Activated CD8-positive, alpha-beta T cell treated with anti-CD3 and anti-CD28 coated beads, Interleukin-2, amount 10 ng/mL, durations not matched to agents 7 days and 5 days (primary cell): ENCODE results near the gene ILK. TPM values are rescaled to one million over a fixed set of nuclear protein-coding genes. Genes with fewer than 3 reads are reported as not detected.

ENCODE experiments used
- ATAC-seq: fragments of 150-1000 bp; cut with Tn5 transposase; one replicate; pipeline ENCODE4 v1.10.0; 2021; ENCODE audit warnings: moderate library complexity
- CTCF ChIA-PET: fragments of 350-600 bp; sonication (Branson Sonifier 250); formaldehyde crosslinking; loops from one replicate; lab custom pipeline; 2021; ENCODE audit warnings: antibody characterized with exemption; lab: Charles Lee
- POLR2A ChIA-PET: fragments of 350-600 bp; sonication (Branson Sonifier 250); formaldehyde crosslinking; loops from one replicate; lab custom pipeline; 2021; ENCODE audit warnings: antibody characterized with exemption; lab: Charles Lee
- DNase-seq: peaks from one replicate; pipeline ENCODE4 v3.0.0-alpha.2; 2020
- H3K27ac Mint-ChIP-seq: one replicate; pipeline ENCODE4 v1.8.0; 2021; ENCODE audit warnings: mild to moderate bottlenecking, mixed read lengths
- H3K27me3 Mint-ChIP-seq: one replicate; pipeline ENCODE4 v1.8.0; 2021; ENCODE audit warnings: low read depth, mixed read lengths
- H3K36me3 Mint-ChIP-seq: one replicate; pipeline ENCODE4 v1.8.0; 2021; ENCODE audit warnings: low read depth, mixed read lengths
- H3K4me1 Mint-ChIP-seq: one replicate; pipeline ENCODE4 v1.8.0; 2021; ENCODE audit warnings: low read depth, mixed read lengths
- H3K4me3 Mint-ChIP-seq: one replicate; pipeline ENCODE4 v1.8.0; 2021; ENCODE audit warnings: mild to moderate bottlenecking, mixed read lengths
- H3K9me3 Mint-ChIP-seq: one replicate; pipeline ENCODE4 v1.8.0; 2022; ENCODE audit warnings: mixed read lengths; ENCODE audit not compliant: insufficient read depth
- total RNA-seq, 2 experiments: library from RNA; stranded (reverse); gene quantifications; one replicate each; pipeline ENCODE4 v1.2.3, GENCODE V29; 2021

ILK gene
- total RNA-seq, 2 experiments from 2014 or later: 195 to 197 TPM

DNA sequence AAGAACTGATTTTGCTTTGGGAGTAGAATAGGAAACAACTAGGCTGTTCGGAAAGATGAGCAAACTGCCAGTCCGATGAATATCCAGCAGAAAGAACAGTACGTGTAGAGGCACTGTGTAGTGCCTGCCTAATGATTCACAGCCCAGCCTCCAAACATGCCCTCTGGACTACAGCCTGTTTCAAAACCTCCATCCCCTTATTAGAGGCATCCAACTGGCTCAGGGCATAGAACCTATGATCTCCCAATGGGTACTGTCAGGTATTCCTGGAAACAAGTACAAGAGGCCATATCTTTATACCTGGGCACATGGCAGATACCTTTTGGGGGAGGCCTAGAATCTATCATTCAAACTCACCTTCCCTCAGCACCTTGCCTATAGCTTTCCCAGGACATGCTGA, 5.0 kb upstream of the ILK start:
- ATAC-seq: no peak
- no peak for DNase-seq
- Mint-ChIP-seq H3K4me3 (no peak overlapping the region), H3K9me3 (no peaks in the 10 kb centered on the region), H3K36me3 (peaks cover 55% of the 10 kb centered on the region), H3K4me1 (peaks cover 19% of the 10 kb centered on the region), H3K27me3 (no peaks in the 10 kb centered on the region), H3K27ac (no peak overlapping the region)
- POLR2A ChIA-PET: no interaction called here
- CTCF ChIA-PET: no interaction called here

DNA sequence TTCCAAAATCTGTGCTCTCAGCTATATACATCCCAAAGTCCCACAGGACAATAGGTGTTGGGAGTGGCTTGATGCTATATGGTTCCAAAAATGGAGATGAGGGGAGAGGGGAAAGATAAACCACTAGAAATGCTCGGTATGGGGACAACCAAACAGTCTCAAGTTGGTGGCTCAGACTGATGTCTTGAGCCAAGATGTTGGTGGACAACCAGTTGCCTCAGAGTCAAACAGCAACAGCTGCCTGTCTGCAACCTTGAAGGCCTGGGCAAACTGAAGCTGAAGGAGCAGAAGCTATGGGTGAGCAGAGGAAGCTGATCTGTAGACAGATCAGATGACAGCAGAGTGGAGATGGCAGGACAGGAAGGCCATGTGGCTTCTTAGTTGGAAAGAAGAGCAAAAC, 4.1 kb upstream of the ILK start:
- Mint-ChIP-seq H3K4me3 (no peak overlapping the region), H3K36me3 (peaks cover 47% of the 10 kb centered on the region), H3K27ac (peak overlapping the region; percentile 43), H3K27me3 (no peaks in the 10 kb centered on the region), H3K9me3 (no peaks in the 10 kb centered on the region), H3K4me1 (peaks cover 13% of the 10 kb centered on the region)
- ChIA-PET POLR2A (no interaction called here), CTCF (interaction anchor here (1.0 kb wide), 1 partner anchor 84 kb away, joined by 4 read pairs; the partner anchor contains the start of gene MRPL17)
- DNase-seq (peak; percentile 14), ATAC-seq (no peak)

DNA sequence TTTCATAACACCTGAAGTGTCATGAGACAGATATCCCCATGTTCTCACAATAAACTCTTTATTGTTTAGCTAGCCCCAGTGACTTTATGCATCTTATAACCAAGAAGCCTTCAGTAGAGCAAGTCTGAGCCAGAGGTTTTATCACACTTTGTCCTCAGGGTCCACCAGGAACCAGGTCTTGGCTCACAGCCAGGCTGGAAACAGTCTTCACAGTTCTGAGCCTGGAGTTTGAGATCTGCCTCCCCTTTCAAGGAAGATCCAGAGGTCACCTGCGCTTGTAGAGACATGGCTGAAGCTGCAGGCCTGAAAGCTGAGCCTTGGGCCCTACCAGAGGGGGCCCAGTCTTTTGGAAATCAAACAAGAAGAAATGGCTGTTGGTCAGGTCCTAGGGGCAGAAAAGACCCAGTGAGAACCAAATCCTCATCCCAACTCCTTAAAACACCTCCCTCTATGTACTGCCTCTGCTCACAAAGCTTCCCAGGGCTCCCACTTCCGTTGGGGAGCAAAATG, 3.6 kb upstream of the ILK start:
- peaks cover 12% of the 10 kb centered on the region for H3K4me1 Mint-ChIP-seq
- peaks cover 44% of the 10 kb centered on the region for H3K36me3 Mint-ChIP-seq
- H3K4me3 Mint-ChIP-seq: no peak overlapping the region
- ChIA-PET POLR2A (no interaction called here), CTCF (interaction anchor here (1.0 kb wide), 1 partner anchor 83 kb away, joined by 4 read pairs; the partner anchor contains the start of gene MRPL17)
- ATAC-seq (no peak), DNase-seq (no peak)
- H3K27ac Mint-ChIP-seq: no peak overlapping the region
- H3K27me3 Mint-ChIP-seq: no peaks in the 10 kb centered on the region
- H3K9me3 Mint-ChIP-seq: no peaks in the 10 kb centered on the region

DNA sequence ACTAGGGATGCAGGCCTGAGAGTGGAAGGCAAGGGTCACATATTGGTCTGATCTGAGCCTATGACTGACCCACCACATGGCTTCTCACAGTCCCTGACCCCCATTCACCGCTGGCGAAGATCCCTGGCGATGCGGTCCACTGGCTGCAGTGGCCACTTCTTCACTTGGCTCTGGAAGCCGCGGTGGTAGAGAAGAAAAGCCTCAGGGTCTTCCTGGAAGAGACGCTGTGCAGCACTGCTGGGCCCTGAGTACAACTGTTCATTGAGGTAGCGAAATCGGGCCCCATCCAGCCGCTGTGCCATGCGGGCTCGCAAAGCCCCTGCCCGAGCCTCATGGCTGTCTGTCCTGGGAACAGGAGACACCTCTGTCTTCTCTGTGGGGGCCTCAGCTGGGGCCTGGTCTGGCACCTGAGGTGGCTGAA, 2.5 kb upstream of the ILK start:
- H3K36me3 Mint-ChIP-seq: peaks cover 38% of the 10 kb centered on the region
- no peak overlapping the region for H3K4me3 Mint-ChIP-seq
- CTCF ChIA-PET: no interaction called here
- POLR2A ChIA-PET: no interaction called here
- DNase-seq (no peak), ATAC-seq (no peak)
- peaks cover 14% of the 10 kb centered on the region for H3K4me1 Mint-ChIP-seq
- H3K27ac Mint-ChIP-seq: no peak overlapping the region
- no peaks in the 10 kb centered on the region for H3K27me3 Mint-ChIP-seq
- H3K9me3 Mint-ChIP-seq: no peaks in the 10 kb centered on the region

DNA sequence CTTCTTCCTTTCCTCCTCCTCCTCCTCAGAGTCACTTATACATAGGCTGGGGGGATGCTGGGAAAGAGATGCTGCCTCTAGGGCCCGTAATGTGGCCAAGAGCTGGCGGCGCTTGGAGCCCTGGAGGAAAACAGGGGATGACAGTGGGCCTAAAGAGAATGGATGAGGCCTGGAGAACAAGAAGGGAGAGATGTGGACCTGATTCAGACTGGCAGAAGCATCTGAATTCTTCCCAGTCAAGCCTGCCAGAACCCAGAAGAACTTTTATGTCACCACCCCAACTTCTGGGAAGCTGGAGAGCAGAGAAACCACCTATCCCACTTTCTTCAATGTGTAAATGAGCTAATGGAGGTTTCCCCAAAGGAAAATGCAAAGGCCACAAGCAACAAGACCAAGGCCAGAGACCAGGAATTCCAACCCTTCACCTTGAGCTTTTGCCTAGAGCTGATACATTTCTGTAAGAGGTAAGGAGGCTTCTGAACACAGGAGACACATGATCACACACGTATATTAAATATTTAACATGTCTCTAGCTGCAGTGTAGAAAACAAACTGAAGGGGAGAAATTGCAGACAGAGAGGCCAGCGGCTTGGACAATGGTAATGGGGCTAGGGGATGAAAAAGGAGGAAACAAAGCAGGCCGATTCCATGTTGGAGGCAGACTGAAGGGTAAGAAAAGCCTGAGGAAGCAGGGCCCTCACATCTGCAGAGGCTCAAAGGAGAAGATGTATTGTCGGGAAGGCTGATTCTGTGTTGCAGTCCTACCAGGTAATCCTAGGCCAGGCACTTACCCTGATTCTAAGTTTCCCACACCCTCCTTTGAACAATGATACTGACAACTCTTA, 1.3 kb upstream of the ILK start:
- H3K4me3 Mint-ChIP-seq: no peak overlapping the region
- H3K27me3 Mint-ChIP-seq: no peaks in the 10 kb centered on the region
- DNase-seq (no peak), ATAC-seq (no peak)
- POLR2A ChIA-PET: interaction anchor here (0.7 to 3.3 kb wide), 6 partner anchors 10 to 121 kb away, joined by 3 to 21 read pairs (median 6); partner anchors contain the start of genes ARFIP2, TAF10, TIMM10B and TPP1
- peak overlapping the region; percentile 53 for H3K27ac Mint-ChIP-seq
- H3K4me1 Mint-ChIP-seq: peaks cover 25% of the 10 kb centered on the region
- peaks cover 41% of the 10 kb centered on the region for H3K36me3 Mint-ChIP-seq
- H3K9me3 Mint-ChIP-seq: no peaks in the 10 kb centered on the region
- CTCF ChIA-PET: interaction anchor here (0.6 to 4.1 kb wide), 8 partner anchors 9 to 224 kb away, joined by 3 to 67 read pairs (median 7); partner anchors contain the start of genes MRPL17, TAF10 and TPP1

DNA sequence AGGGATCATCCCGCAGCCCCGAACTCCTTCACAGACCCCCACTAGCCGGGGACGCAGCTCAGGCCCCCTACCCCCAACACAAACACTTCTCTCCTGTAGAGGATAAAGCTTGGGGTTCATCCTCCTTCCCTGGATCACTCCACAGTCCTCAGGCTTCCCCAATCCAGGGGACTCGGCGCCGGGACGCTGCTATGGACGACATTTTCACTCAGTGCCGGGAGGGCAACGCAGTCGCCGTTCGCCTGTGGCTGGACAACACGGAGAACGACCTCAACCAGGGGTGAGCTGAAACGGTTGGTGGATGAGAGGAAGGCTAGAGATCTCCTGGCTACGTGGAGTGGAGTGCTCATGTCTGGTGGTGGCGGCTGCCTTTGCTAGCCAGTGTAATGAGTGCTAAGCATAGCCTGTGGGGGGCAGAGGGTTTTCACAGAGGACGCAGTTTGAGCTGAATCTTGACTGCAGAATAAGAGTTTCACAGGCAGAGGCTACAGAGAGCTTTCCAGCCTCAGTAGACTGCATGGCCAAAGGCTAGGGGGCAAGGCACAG, 580 bp downstream of the ILK start:
- DNase-seq (peak; percentile 76), ATAC-seq (peak; percentile 64)
- no peak overlapping the region for H3K4me3 Mint-ChIP-seq
- POLR2A ChIA-PET: interaction anchor here (0.5 to 3.3 kb wide), 7 partner anchors 8 to 143 kb away, joined by 3 to 21 read pairs (median 4); partner anchors contain the start of genes ARFIP2, TAF10, TIMM10B and TPP1
- no peak overlapping the region for H3K27ac Mint-ChIP-seq
- H3K27me3 Mint-ChIP-seq: no peaks in the 10 kb centered on the region
- peaks cover 41% of the 10 kb centered on the region for H3K4me1 Mint-ChIP-seq
- no peaks in the 10 kb centered on the region for H3K9me3 Mint-ChIP-seq
- H3K36me3 Mint-ChIP-seq: peaks cover 46% of the 10 kb centered on the region
- CTCF ChIA-PET: interaction anchor here (0.6 to 4.1 kb wide), 29 partner anchors 9 to 225 kb away, joined by 3 to 67 read pairs (median 4); partner anchors contain the start of genes ARFIP2, MRPL17, TIMM10B and TPP1

DNA sequence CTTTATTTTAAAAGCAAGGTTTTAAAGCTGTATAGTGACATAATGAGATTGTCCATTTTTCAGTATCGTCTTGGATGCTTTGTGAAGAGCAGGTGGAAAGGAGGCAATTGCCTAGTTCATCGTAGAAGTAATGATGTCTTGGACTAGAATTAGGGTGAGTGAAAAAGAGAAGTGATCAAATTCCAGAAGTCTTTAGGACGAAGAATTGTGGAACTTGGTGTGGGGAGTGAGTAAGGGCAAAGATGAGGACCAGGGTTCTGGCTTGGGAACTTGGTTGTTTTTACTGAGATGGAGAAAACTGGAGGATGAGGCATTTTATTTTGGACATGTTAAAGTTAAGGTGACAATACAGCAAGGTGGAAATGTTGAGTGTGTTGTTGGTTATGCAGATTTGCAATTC, 1.2 kb downstream of the ILK start:
- Mint-ChIP-seq H3K9me3 (no peaks in the 10 kb centered on the region), H3K36me3 (peaks cover 46% of the 10 kb centered on the region), H3K27me3 (no peaks in the 10 kb centered on the region), H3K4me3 (no peak overlapping the region), H3K4me1 (peaks cover 47% of the 10 kb centered on the region), H3K27ac (no peak overlapping the region)
- ChIA-PET CTCF (interaction anchor here (0.8 to 4.1 kb wide), 29 partner anchors 8 to 226 kb away, joined by 3 to 67 read pairs (median 4); partner anchors contain the start of genes ARFIP2, MRPL17, TIMM10B and TPP1), POLR2A (interaction anchor here (0.5 to 3.3 kb wide), 7 partner anchors 7 to 142 kb away, joined by 3 to 21 read pairs (median 4); partner anchors contain the start of genes ARFIP2, TAF10, TIMM10B and TPP1)
- ATAC-seq (no peak), DNase-seq (peak; percentile 19)

DNA sequence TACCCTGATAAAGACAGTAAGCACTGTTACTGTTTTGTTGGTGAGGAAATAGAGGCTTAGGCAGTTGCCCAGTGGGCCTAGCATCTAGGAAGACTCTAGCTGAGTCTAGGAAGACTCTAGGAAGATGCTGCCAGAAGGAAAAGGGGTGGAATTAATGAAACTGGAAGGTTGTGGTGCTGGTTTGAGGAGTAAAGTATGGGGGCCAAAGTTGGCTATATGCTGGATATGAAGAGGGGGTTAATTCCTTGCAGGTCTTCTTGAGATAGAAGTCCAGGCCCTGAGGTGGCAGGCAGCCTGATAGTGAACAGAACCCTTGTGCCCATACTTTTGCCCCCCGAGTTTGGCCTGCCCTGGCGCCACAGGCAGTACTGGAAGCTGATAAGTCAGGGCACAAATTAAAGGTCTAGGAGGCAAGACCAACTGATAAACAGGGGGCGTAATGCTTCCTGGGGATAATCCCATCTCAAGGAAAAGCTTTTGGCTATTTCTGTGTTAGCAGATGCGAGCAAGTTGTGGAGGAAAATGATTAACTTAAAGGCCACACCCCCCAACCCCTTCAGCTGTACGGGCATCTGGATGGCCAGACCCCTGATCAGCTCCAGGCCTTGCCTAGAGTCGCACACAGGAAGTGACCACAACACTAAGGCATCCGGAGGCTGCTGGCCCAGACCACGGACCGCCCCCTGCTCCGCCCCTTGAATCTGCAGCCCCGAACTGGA, 3.1 kb downstream of the ILK start:
- POLR2A ChIA-PET: interaction anchor here (2.0 kb wide), 1 partner anchor 77 kb away, joined by 8 read pairs; the partner anchor contains the start of gene MRPL17
- ATAC-seq (peak; percentile 23), DNase-seq (peak; percentile 82)
- Mint-ChIP-seq H3K36me3 (peaks cover 54% of the 10 kb centered on the region), H3K27me3 (no peaks in the 10 kb centered on the region), H3K9me3 (no peaks in the 10 kb centered on the region), H3K27ac (no peak overlapping the region), H3K4me3 (no peak overlapping the region), H3K4me1 (peaks cover 61% of the 10 kb centered on the region)
- CTCF ChIA-PET: interaction anchor here (0.8 to 2.2 kb wide), 9 partner anchors 9 to 227 kb away, joined by 3 to 12 read pairs (median 4); partner anchors contain the start of genes MRPL17 and TPP1

DNA sequence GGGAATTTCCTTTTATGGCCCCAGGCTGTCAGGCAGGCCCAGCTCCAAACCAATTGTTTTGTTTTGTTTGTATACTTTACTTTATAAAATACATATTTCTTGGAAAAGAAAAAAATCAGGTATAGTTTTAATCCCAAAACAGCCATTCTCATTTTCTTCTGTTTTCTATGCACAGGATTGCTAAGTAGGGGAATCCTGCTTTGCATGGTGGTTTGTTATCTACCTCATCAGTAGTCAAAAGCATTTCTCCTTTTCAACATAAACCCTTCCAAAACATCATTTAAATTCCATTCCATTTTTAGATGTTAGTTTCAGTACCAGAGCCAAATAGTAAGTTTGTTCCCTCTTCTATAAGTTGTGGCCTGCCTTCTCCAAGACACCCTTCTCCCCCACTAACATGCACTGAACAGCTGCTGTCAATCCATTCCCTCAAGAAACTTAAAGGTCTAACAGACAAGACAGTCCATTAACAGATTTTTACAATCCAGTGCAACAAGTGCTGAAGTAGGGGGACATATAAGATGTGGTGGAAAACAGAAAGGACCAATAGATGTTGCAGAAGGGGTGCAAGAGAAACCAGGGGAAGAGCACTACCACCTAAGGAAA, 3.7 kb downstream of the ILK start:
- peak; percentile 17 for DNase-seq
- ChIA-PET CTCF (interaction anchor here (0.8 to 2.2 kb wide), 9 partner anchors 8 to 228 kb away, joined by 3 to 12 read pairs (median 4); partner anchors contain the start of genes MRPL17 and TPP1), POLR2A (interaction anchor here (2.0 kb wide), 1 partner anchor 76 kb away, joined by 8 read pairs; the partner anchor contains the start of gene MRPL17)
- no peaks in the 10 kb centered on the region for H3K9me3 Mint-ChIP-seq
- peaks cover 54% of the 10 kb centered on the region for H3K4me1 Mint-ChIP-seq
- no peak overlapping the region for H3K4me3 Mint-ChIP-seq
- ATAC-seq: no peak
- no peaks in the 10 kb centered on the region for H3K27me3 Mint-ChIP-seq
- H3K27ac Mint-ChIP-seq: peak overlapping the region; percentile 77
- peaks cover 52% of the 10 kb centered on the region for H3K36me3 Mint-ChIP-seq

DNA sequence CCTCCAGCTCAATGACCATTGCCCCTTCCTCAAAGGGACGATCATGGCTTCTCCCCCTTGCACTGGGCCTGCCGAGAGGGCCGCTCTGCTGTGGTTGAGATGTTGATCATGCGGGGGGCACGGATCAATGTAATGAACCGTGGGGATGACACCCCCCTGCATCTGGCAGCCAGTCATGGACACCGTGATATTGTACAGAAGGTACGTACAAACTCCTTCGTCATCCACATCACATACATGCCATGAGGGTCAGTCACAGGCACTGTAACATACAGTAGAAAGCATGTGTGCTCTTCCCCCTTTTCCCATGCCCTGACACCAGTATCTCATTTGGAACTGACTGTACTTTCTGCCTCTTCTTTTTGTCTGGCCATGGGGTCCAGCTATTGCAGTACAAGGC, 4.4 kb downstream of the ILK start:
- Mint-ChIP-seq H3K4me3 (no peak overlapping the region), H3K27ac (peak overlapping the region; percentile 77), H3K36me3 (peaks cover 52% of the 10 kb centered on the region), H3K9me3 (no peaks in the 10 kb centered on the region), H3K27me3 (no peaks in the 10 kb centered on the region), H3K4me1 (peaks cover 54% of the 10 kb centered on the region)
- ChIA-PET CTCF (interaction anchor here (1.3 to 2.2 kb wide), 5 partner anchors 10 to 229 kb away, joined by 3 to 12 read pairs (median 3); partner anchors contain the start of gene MRPL17), POLR2A (interaction anchor here (1.6 to 2.0 kb wide), 2 partner anchors 10 to 75 kb away, joined by 4 to 8 read pairs; partner anchors contain the start of gene MRPL17)
- ATAC-seq (no peak), DNase-seq (peak; percentile 19)
